Skin of body (tissue), 2 donors: ENCODE measurements around the gene ANKRD63. TPM values are rescaled to one million over a fixed set of nuclear protein-coding genes. Genes with fewer than 3 reads are reported as not detected.

Experiments
- DNase-seq: peaks from one replicate; lab custom pipeline; 2025; lab: John Stamatoyannopoulos, UW
- total RNA-seq: library from RNA; depleted of rRNA; stranded (reverse); fragments of >200 nt; gene quantifications from one replicate; pipeline ENCODE4 v1.2.3, GENCODE V29; 2014

The ANKRD63 gene
- not detected for total RNA-seq

- DNase-seq: no peak
Observed at GRCh38 chr15:40282869-40283614, at the start of gene ANKRD63. Gene ANKRD63 (minus strand): TSS chr15:40283064. CDS start chr15:40282586, 478 bp downstream.

- DNase-seq: no peak
Observed at GRCh38 chr15:40332113-40332781, 49.4 kb upstream of the ANKRD63 start.

DNA sequence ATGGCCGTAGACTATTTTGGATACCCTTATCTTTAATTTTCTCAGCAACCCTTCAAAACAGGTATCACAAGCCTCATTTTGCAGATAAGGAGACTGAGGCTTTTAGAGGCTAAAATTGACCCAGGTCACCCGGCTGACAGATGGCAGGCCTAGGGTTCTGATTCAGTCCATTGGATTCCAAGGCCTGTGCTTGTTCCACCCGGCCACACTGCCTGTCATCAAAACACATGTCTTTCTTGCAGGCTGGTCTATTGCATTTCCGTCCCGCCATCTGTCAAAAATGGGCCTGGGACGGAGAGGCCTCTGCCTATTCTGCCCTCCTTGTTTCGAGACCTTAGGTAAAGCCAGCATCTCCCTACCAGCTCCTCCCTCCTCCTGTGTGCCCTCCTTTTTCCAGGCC, 48.8 kb upstream of the ANKRD63 start:
- DNase-seq: no peak

DNA sequence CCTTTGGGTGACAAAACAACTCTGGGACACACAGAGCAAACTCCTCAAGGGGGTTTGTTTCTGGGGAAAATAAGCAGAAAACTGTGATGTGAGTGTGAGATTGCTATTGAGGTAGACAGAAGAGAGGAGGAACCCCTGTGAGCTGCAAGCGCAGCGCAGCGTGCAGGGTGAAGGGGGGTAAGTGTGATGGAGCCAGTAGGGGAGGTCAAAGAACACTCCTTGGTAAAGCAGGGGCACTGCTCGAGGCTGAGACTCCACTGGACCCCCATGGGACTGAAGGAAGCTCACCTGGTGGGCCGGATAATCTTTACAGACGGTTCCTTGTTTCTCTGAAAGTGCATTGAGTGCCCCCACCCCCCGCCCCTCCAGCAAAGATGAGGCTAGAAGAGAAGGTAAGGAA, 48.2 kb upstream of the ANKRD63 start:
- DNase-seq: no peak

GRCh38 chr15:40330368-40330836, 47.5 kb upstream of the ANKRD63 start:
- no peak for DNase-seq

GRCh38 chr15:40329804-40330203, 46.9 kb upstream of the ANKRD63 start:
- no peak for DNase-seq

DNA sequence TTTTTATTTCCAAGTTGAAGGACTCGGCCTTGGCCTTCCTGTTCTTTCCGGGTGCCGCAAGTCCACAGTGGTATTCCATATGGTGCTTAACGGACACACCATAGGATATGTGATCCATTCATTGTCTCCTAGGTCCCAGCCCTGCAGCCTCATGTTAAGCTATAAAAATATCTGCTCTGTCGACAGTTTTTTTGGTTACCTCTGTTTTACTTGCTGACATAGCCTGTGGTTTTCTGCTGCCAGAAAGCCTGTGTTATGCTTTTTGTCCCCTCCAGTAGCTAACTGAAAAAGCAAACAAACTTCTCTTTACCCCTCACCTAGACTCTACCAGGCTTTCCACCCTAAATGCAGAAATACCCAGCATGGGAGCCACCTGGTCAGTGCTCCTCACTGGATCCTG, 45.9 kb upstream of the ANKRD63 start:
- no peak for DNase-seq

- no peak for DNase-seq
Observed at GRCh38 chr15:40328176-40328575, 45.3 kb upstream of the ANKRD63 start.

- no peak for DNase-seq
Observed at GRCh38 chr15:40327457-40327856, 44.6 kb upstream of the ANKRD63 start.

GRCh38 chr15:40325700-40326099, 42.8 kb upstream of the ANKRD63 start:
- no peak for DNase-seq

- DNase-seq: no peak
Observed at GRCh38 chr15:40325188-40325587, 42.3 kb upstream of the ANKRD63 start.

- no peak for DNase-seq
Observed at GRCh38 chr15:40323953-40324937, 41.4 kb upstream of the ANKRD63 start.

- peak; percentile 88 for DNase-seq
Observed at GRCh38 chr15:40323239-40323952, 40.5 kb upstream of the ANKRD63 start, which contains the start of gene INAFM2. Gene INAFM2 (plus strand): TSS chr15:40323692. CDS start chr15:40324056, 364 bp downstream.

DNA sequence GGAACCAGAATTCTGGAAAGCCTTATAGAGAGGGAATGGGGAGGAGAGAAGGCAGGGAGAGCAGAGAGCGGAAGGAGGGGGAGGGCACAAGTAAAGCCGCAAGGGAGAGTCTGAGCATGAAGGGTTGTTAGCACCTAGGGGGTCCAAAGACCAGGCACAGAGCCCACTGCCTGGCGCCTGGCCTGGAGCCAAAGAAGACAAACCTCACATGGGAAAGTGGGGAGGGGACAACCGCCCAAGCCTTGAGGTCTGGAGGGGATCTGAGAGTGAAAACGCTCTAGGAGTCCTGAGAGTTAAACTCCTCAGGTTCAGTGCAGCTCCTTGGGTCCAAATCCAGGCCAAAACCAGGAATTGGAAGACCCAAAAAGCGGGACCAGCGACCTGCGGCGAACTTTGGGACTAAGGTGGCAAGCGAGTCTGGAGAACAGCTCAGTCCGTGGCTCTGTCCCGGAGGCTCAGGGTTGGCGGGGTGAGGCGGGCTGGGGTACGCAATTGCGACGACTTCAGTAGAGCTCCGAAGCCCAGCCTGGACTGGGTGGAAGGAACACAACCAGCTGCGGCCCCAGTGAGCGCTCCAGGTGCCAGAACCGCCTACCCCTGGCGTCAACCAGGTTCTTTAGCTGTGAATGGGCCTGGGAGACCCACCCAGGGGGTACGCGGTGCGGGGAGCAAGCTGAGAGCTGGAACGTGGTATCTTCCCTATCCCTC, 39.8 kb upstream of the ANKRD63 start:
- no peak for DNase-seq

- peak; percentile 61 for DNase-seq
Observed at GRCh38 chr15:40320931-40321371, 38.1 kb upstream of the ANKRD63 start.

GRCh38 chr15:40320409-40320808, 37.5 kb upstream of the ANKRD63 start:
- no peak for DNase-seq

- DNase-seq: no peak
Observed at GRCh38 chr15:40317580-40317979, 34.7 kb upstream of the ANKRD63 start.

GRCh38 chr15:40316931-40317330, 34.1 kb upstream of the ANKRD63 start:
- no peak for DNase-seq

GRCh38 chr15:40314723-40315276, 31.9 kb upstream of the ANKRD63 start:
- DNase-seq: no peak
